Left ventricle myocardium inferior (tissue), 1 donor: ENCODE measurements around the gene THOC6. TPM values are rescaled to one million over a fixed set of nuclear protein-coding genes. Genes with fewer than 3 reads are reported as not detected.

Experiments
- DNase-seq: peaks from one replicate; pipeline ENCODE4 v3.0.0-alpha.2; 2020
- H3K27ac ChIP-seq: fragments of 200-600 bp; replicated peaks from 2 replicates; pipeline ENCODE4 v1.8.0; 2021
- H3K27me3 ChIP-seq: fragments of 200-600 bp; 2 replicates; pipeline ENCODE4 v1.8.0; 2021; ENCODE audit warnings: low read depth
- H3K36me3 ChIP-seq: fragments of 200-600 bp; 2 replicates; pipeline ENCODE4 v1.8.0; 2021
- H3K4me1 ChIP-seq: fragments of 200-600 bp; 2 replicates; pipeline ENCODE4 v1.8.0; 2021
- H3K4me3 ChIP-seq: fragments of 200-600 bp; 2 replicates; pipeline ENCODE4 v1.8.0; 2021; ENCODE audit warnings: mild to moderate bottlenecking, moderate library complexity
- H3K9me3 ChIP-seq: fragments of 200-600 bp; replicated peaks from 2 replicates; pipeline ENCODE4 v1.8.0; 2021
- intact Hi-C: fragments of 100-400 bp; cut with micrococcal nuclease; formaldehyde crosslinking; loops from one replicate; pipeline ENCODE4 v1.11.0; 2022
- total RNA-seq: library from RNA; stranded (reverse); fragmentation: NEBNext Ultra II Directional; extraction: Animal tissue kit (Norgen Biotek cat#: 25700); gene quantifications from one replicate; pipeline ENCODE4 v1.2.1, GENCODE V29; 2021
- TF ChIP-seq, protein P1 (sequence below): fragments of 200-600 bp; IDR thresholded peaks from 2 replicates; pipeline ENCODE4 v1.8.0; 2021; ENCODE audit warnings: antibody characterized with exemption, mild to moderate bottlenecking, borderline replicate concordance
- donor health status: DM: no; HTN: yes; CAD: no; lungs with severe emphysema.

THOC6 gene
- total RNA-seq, 1 donor from 2014 or later: 9.1 TPM

DNA sequence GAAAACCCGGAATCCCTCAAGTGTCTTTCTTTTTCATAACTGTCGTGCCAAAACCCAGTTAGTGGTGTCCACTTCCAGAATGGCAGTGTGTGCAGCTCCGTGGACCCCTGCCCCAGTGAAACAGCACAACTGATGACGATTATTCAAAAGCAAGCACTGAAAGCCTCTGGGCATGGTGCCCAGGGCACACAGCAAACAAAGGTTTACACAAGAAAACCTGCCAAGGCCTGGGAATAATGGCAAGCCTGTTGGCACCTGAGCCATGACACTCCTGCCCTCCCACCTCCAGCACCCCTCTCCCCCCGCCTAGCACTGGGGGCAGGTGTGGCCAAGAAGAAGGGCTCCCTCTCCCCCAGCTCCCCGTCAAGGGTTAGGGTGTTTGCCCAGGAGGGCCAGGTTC, 46.4 kb upstream of the THOC6 start:
- DNase-seq: no peak
- Histone ChIP-seq H3K27ac (no peak overlapping the region), H3K9me3 (no peaks in the 10 kb centered on the region), H3K27me3 (peaks cover 35% of the 10 kb centered on the region), H3K36me3 (no peaks in the 10 kb centered on the region), H3K4me1 (peaks cover 24% of the 10 kb centered on the region), H3K4me3 (no peak overlapping the region)
- TF ChIP-seq, protein P1, sequence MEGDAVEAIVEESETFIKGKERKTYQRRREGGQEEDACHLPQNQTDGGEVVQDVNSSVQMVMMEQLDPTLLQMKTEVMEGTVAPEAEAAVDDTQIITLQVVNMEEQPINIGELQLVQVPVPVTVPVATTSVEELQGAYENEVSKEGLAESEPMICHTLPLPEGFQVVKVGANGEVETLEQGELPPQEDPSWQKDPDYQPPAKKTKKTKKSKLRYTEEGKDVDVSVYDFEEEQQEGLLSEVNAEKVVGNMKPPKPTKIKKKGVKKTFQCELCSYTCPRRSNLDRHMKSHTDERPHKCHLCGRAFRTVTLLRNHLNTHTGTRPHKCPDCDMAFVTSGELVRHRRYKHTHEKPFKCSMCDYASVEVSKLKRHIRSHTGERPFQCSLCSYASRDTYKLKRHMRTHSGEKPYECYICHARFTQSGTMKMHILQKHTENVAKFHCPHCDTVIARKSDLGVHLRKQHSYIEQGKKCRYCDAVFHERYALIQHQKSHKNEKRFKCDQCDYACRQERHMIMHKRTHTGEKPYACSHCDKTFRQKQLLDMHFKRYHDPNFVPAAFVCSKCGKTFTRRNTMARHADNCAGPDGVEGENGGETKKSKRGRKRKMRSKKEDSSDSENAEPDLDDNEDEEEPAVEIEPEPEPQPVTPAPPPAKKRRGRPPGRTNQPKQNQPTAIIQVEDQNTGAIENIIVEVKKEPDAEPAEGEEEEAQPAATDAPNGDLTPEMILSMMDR: no peak
- intact Hi-C loops: no loop called here

- no peaks in the 10 kb centered on the region for H3K36me3 ChIP-seq
- peaks cover 35% of the 10 kb centered on the region for H3K27me3 ChIP-seq
- H3K4me1 ChIP-seq: peaks cover 33% of the 10 kb centered on the region
- no peak overlapping the region for H3K27ac ChIP-seq
- no peaks in the 10 kb centered on the region for H3K9me3 ChIP-seq
- TF ChIP-seq, protein P1: no peak
- DNase-seq: no peak
- intact Hi-C loops: no loop called here
- peak overlapping the region; percentile 74 for H3K4me3 ChIP-seq
These were observed 44.1 kb upstream of the THOC6 start for GRCh38 chr16:2979669-2980226.

DNA sequence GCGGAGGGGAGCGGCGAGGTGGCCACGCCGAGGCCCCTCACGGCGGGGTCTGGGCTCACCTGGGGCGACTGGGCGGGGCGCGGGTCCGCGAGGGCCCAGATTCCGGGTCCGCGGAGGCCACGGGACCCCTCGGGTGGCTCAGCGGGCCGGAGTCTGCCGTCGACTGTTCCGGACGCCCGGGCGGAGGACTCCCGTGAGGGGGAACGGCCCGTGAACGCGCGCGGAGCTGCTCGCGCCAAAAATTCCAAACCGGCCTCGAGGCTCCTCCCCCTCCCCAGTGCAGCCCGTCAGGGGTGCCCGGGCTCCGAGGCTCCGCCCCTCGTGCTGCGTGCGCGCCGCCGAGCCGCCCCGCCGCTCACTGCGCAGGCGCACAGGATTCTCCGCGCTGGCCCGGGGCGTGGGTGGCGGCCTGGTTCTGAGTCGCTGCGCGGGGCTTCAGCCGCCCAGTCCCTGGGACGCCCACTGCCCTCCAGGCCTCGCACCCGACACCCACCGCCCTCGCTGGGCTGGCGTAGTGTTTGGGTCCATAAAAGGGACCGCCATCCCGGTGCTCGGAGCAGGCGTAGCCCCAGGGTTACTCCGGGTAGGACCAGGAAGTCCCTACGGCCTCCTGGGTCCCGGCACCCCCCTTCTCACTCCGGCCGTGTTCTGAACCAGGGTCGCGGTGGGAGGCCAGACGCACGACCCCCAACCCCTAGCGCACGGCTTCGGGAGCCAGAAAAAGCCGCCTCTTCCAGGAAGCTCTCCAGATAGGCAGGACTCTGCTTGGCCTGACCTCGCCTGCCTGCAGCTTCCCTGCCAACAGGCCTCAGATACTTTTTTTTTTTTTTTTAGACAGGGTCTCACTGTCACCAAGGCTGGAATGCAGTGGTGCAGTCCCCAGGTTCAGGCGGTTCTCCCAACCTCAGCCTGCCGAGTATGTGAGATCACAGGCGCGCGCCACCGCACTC, 43.3 kb upstream of the THOC6 start, which contains the start of gene PKMYT1:
Gene PKMYT1, minus strand, starts transcription at position 220 of the 950 bp plus-strand sequence. CDS start 789 bp downstream, outside the sequence.
- Histone ChIP-seq H3K27ac (peak within 1 kb of the TSS; percentile 80), H3K4me1 (peaks cover 41% of the 10 kb centered on the region), H3K9me3 (no peaks in the 10 kb centered on the region), H3K4me3 (peak within 1 kb of the TSS; percentile 74), H3K27me3 (peaks cover 35% of the 10 kb centered on the region), H3K36me3 (no peaks in the 10 kb centered on the region)
- peak; percentile 91 for DNase-seq
- intact Hi-C loops: no loop called here
- TF ChIP-seq, protein P1: no peak

GRCh38 chr16:2981177-2981898, 42.5 kb upstream of the THOC6 start:
- TF ChIP-seq, protein P1: no peak
- no peak for DNase-seq
- peak overlapping the region; percentile 74 for H3K4me3 ChIP-seq
- peak overlapping the region; percentile 80 for H3K27ac ChIP-seq
- H3K27me3 ChIP-seq: peaks cover 37% of the 10 kb centered on the region
- H3K36me3 ChIP-seq: no peaks in the 10 kb centered on the region
- H3K4me1 ChIP-seq: peaks cover 49% of the 10 kb centered on the region
- intact Hi-C loops: no loop called here
- no peaks in the 10 kb centered on the region for H3K9me3 ChIP-seq

- Histone ChIP-seq H3K27me3 (peaks cover 37% of the 10 kb centered on the region), H3K4me3 (no peak overlapping the region), H3K9me3 (no peaks in the 10 kb centered on the region), H3K4me1 (peaks cover 51% of the 10 kb centered on the region), H3K27ac (no peak overlapping the region), H3K36me3 (no peaks in the 10 kb centered on the region)
- TF ChIP-seq, protein P1: no peak
- intact Hi-C loops: no loop called here
- no peak for DNase-seq
These were observed 42.0 kb upstream of the THOC6 start for GRCh38 chr16:2981899-2982250.
